ENCODE data around the gene ADAM17.

Gene ADAM17

GRCh38 chr2:9477914-9478313 lies 77.7 kb downstream of the ADAM17 start:
- H3K27ac Mint-ChIP-seq: no peak overlapping the region
- peaks cover 8% of the 10 kb centered on the region for H3K36me3 Mint-ChIP-seq
- no peaks in the 10 kb centered on the region for H3K27me3 Mint-ChIP-seq
- no peaks in the 10 kb centered on the region for H3K9me3 Mint-ChIP-seq (ENCODE audit: low read depth)
- no peak overlapping the region for H3K4me3 Mint-ChIP-seq
- peaks cover 62% of the 10 kb centered on the region for H3K4me1 Mint-ChIP-seq (ENCODE audit: low read depth)

- Mint-ChIP-seq H3K4me1 (ENCODE audit: low read depth) (peaks cover 49% of the 10 kb centered on the region), H3K4me3 (peak within 1 kb of the TSS; percentile 87), H3K9me3 (ENCODE audit: low read depth) (no peaks in the 10 kb centered on the region), H3K27me3 (no peaks in the 10 kb centered on the region), H3K36me3 (peaks cover 13% of the 10 kb centered on the region), H3K27ac (peak within 1 kb of the TSS; percentile 82)
These were observed 81.1 kb downstream of the ADAM17 start, which contains the start of gene IAH1 for GRCh38 chr2:9474361-9475057. Gene IAH1 (plus strand): TSS chr2:9474551. CDS start chr2:9474567, 16 bp downstream.

DNA sequence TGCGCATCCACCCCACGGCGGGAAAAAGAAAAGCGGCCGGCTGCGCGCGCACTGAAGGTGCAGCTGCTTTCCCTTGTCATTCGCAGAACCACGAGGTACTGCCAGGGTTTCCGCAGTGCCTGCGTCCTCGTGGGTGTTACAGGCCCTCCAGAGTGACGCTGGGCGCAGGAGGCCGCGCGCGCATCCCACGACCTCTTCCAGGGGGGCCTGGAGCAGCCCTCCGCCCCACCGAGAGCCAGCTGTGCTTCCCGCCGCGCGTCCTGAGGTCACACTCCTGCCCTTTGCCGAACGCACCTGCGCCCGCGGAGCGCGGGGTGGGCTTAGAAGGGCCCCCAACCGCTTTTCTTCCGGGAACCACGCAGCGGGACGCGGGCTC lies 81.7 kb downstream of the ADAM17 start:
- no peaks in the 10 kb centered on the region for H3K27me3 Mint-ChIP-seq
- peaks cover 45% of the 10 kb centered on the region for H3K4me1 Mint-ChIP-seq (ENCODE audit: low read depth)
- H3K27ac Mint-ChIP-seq: peak overlapping the region; percentile 82
- H3K9me3 Mint-ChIP-seq (ENCODE audit: low read depth): no peaks in the 10 kb centered on the region
- peak overlapping the region; percentile 83 for H3K4me3 Mint-ChIP-seq
- H3K36me3 Mint-ChIP-seq: peaks cover 13% of the 10 kb centered on the region

- peaks cover 43% of the 10 kb centered on the region for H3K4me1 Mint-ChIP-seq (ENCODE audit: low read depth)
- no peaks in the 10 kb centered on the region for H3K9me3 Mint-ChIP-seq (ENCODE audit: low read depth)
- peak overlapping the region; percentile 83 for H3K4me3 Mint-ChIP-seq
- H3K27ac Mint-ChIP-seq: peak overlapping the region; percentile 82
- peaks cover 13% of the 10 kb centered on the region for H3K36me3 Mint-ChIP-seq
- no peaks in the 10 kb centered on the region for H3K27me3 Mint-ChIP-seq
These were observed 82.2 kb downstream of the ADAM17 start for GRCh38 chr2:9473308-9473984.

GRCh38 chr2:9472511-9472910 lies 83.1 kb downstream of the ADAM17 start:
- H3K9me3 Mint-ChIP-seq (ENCODE audit: low read depth): no peaks in the 10 kb centered on the region
- no peaks in the 10 kb centered on the region for H3K27me3 Mint-ChIP-seq
- H3K27ac Mint-ChIP-seq: peak overlapping the region; percentile 22
- peaks cover 13% of the 10 kb centered on the region for H3K36me3 Mint-ChIP-seq
- H3K4me3 Mint-ChIP-seq: peak overlapping the region; percentile 83
- H3K4me1 Mint-ChIP-seq (ENCODE audit: low read depth): peaks cover 34% of the 10 kb centered on the region

- H3K9me3 Mint-ChIP-seq (ENCODE audit: low read depth): no peaks in the 10 kb centered on the region
These were observed 84.4 kb downstream of the ADAM17 start for GRCh38 chr2:9471206-9471605.

DNA sequence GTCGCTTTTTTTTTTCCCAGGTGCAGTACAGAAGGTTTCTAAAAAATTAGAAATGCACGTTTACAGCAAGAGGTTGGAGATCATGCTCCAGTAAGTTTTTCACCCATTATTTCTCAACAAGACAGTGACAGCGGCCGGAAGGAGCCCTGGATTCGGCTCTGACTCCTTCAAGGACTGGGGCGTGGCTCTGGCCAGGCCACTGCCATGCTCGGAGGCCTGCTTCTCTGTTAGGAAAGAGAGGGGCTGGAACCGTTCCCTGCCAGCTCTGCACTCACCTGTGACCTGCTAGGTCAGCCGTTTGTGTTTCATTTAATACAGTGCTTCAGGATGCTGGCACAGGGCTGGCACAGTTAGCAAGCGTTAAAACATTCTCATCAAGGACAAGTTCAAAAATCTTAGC lies 87.9 kb downstream of the ADAM17 start:
- peaks cover 6% of the 10 kb centered on the region for H3K36me3 Mint-ChIP-seq
- no peaks in the 10 kb centered on the region for H3K9me3 Mint-ChIP-seq (ENCODE audit: low read depth)
- no peak overlapping the region for H3K27ac Mint-ChIP-seq
- no peak overlapping the region for H3K4me3 Mint-ChIP-seq
- no peaks in the 10 kb centered on the region for H3K27me3 Mint-ChIP-seq
- H3K4me1 Mint-ChIP-seq (ENCODE audit: low read depth): no peaks in the 10 kb centered on the region

More at GRCh38 chr2:9471206-9471605, 84.4 kb downstream of the ADAM17 start:
- H3K27ac Mint-ChIP-seq: no peak overlapping the region
- H3K36me3 Mint-ChIP-seq: peaks cover 13% of the 10 kb centered on the region
- no peak overlapping the region for H3K4me3 Mint-ChIP-seq
- peaks cover 21% of the 10 kb centered on the region for H3K4me1 Mint-ChIP-seq (ENCODE audit: low read depth)
- H3K27me3 Mint-ChIP-seq: no peaks in the 10 kb centered on the region

GRCh38 chr2:9466147-9466683 lies 89.4 kb downstream of the ADAM17 start:
- no peak overlapping the region for H3K4me3 Mint-ChIP-seq
- no peaks in the 10 kb centered on the region for H3K4me1 Mint-ChIP-seq (ENCODE audit: low read depth)
- H3K27me3 Mint-ChIP-seq: no peaks in the 10 kb centered on the region
- no peaks in the 10 kb centered on the region for H3K9me3 Mint-ChIP-seq (ENCODE audit: low read depth)
- no peak overlapping the region for H3K27ac Mint-ChIP-seq
- H3K36me3 Mint-ChIP-seq: peaks cover 4% of the 10 kb centered on the region

DNA sequence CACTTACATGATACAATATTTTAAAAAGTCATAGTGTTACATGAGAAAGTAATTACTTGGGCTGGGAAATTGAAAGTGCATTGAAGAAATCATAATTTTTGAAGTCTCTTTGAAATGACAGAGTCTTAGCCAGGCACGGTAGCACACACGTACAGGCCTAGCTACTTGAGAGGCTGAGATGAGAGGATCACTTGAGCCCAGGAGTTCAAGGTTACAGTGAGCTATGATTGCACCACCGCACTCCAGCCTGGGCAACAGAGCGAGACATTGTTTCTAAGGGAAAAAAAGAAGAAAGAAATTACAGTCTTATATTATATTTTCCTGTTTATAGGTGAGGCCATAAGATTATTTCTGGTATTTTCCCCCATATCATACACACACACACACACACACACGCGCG lies 90.5 kb downstream of the ADAM17 start:
- H3K36me3 Mint-ChIP-seq: peaks cover 4% of the 10 kb centered on the region
- no peak overlapping the region for H3K4me3 Mint-ChIP-seq
- H3K4me1 Mint-ChIP-seq (ENCODE audit: low read depth): no peaks in the 10 kb centered on the region
- no peaks in the 10 kb centered on the region for H3K27me3 Mint-ChIP-seq
- no peak overlapping the region for H3K27ac Mint-ChIP-seq
- H3K9me3 Mint-ChIP-seq (ENCODE audit: low read depth): no peaks in the 10 kb centered on the region

DNA sequence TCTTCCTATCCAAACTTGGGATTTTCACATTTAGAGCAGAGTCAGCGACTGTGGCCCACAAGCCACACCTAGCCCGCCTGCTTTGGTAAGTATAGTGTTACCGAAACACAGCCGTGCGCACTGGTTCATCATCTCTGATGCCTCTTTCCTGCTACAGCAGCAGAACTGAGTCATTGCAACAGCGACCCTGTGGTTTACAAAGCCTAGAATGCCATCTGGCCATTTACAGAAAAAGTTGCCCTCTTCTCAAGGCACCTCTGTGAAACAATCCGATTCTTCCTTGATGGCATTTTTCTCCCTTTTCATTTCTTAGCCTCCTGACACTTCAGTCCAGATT lies 92.0 kb downstream of the ADAM17 start:
- H3K36me3 Mint-ChIP-seq: peaks cover 4% of the 10 kb centered on the region
- no peaks in the 10 kb centered on the region for H3K9me3 Mint-ChIP-seq (ENCODE audit: low read depth)
- no peaks in the 10 kb centered on the region for H3K27me3 Mint-ChIP-seq
- H3K27ac Mint-ChIP-seq: no peak overlapping the region
- H3K4me3 Mint-ChIP-seq: no peak overlapping the region
- no peaks in the 10 kb centered on the region for H3K4me1 Mint-ChIP-seq (ENCODE audit: low read depth)

- Mint-ChIP-seq H3K4me3 (no peak overlapping the region), H3K36me3 (peaks cover 4% of the 10 kb centered on the region), H3K9me3 (ENCODE audit: low read depth) (no peaks in the 10 kb centered on the region), H3K27ac (no peak overlapping the region), H3K27me3 (no peaks in the 10 kb centered on the region), H3K4me1 (ENCODE audit: low read depth) (no peaks in the 10 kb centered on the region)
These were observed 92.5 kb downstream of the ADAM17 start for GRCh38 chr2:9462886-9463697.

DNA sequence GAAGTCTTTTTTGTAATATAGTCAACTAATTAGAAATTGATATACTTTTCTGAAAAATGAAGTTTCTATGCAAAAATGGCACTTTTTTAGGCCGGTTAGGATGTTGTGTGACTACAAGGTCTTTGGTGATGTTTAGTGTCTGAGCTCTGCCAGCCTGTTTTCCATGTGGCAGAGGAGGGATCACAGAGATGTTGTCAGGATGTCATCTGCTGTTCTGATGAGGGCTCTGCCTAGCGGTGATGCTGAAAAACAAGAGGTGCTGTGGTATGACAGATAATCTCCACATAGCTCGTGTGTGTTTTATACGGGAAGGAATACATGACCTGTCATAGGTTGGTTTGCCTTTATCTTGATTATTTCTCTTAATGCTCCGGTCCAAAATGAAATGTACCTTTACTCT lies 93.3 kb downstream of the ADAM17 start:
- H3K9me3 Mint-ChIP-seq (ENCODE audit: low read depth): no peaks in the 10 kb centered on the region
- H3K27me3 Mint-ChIP-seq: no peaks in the 10 kb centered on the region
- H3K27ac Mint-ChIP-seq: no peak overlapping the region
- H3K36me3 Mint-ChIP-seq: peaks cover 4% of the 10 kb centered on the region
- no peak overlapping the region for H3K4me3 Mint-ChIP-seq
- H3K4me1 Mint-ChIP-seq (ENCODE audit: low read depth): no peaks in the 10 kb centered on the region

GRCh38 chr2:9461079-9461478 lies 94.6 kb downstream of the ADAM17 start:
- H3K9me3 Mint-ChIP-seq (ENCODE audit: low read depth): no peaks in the 10 kb centered on the region

DNA sequence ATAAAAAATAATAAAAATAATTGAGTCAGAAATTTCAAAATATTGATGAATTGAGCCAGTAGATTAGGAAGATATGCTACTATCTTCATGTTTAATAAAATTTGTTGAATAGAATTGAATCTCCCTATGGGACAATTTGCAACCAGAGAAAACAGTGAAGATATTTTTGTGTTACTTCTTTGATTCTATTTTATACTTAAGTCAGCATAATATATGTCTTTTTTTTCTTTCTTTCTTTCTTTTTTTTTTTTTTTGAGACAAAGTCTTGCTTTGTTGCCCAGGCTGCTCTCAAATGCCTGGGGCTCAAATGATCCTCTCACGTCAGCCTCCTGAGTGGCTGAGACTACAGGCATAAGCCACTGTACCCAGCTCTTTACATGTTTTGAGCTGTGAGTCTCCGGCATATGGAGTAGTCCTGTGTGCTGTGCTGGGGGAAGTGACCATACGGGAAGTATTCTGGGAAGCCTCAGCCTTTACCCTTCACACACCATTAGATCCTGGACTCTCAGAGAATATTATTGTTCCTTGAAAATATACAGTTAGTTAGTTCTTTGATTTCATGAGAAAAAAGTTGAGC lies 95.1 kb downstream of the ADAM17 start:
- Mint-ChIP-seq H3K36me3 (peaks cover under 1% of the 10 kb centered on the region), H3K27me3 (no peaks in the 10 kb centered on the region), H3K27ac (no peak overlapping the region), H3K9me3 (ENCODE audit: low read depth) (no peaks in the 10 kb centered on the region), H3K4me3 (no peak overlapping the region), H3K4me1 (ENCODE audit: low read depth) (no peaks in the 10 kb centered on the region)

More at GRCh38 chr2:9461079-9461478, 94.6 kb downstream of the ADAM17 start:
- Mint-ChIP-seq H3K4me3 (no peak overlapping the region), H3K4me1 (ENCODE audit: low read depth) (no peaks in the 10 kb centered on the region), H3K27ac (no peak overlapping the region), H3K36me3 (peaks cover 4% of the 10 kb centered on the region), H3K27me3 (no peaks in the 10 kb centered on the region)

DNA sequence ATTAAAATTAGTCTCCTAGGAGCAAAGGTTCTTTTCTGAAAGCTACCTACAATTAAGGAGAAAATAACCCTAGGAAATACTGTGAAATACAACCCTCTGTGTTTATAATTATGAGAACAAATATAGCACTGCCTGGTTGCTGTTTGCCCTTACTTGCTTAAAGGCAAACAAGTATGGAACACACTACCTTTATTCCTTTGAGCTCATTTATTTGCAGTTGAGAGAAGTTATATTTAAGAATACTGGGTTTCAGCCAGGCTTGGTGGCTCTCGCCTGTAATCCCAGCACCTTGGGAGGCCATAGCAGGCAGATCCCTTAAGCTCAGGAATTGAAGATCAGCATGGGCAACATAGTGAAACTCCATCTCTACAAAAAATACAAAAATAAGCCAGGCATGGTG lies 104.4 kb downstream of the ADAM17 start:
- Mint-ChIP-seq H3K36me3 (peaks cover 2% of the 10 kb centered on the region), H3K9me3 (ENCODE audit: low read depth) (no peaks in the 10 kb centered on the region), H3K4me3 (no peak overlapping the region), H3K4me1 (ENCODE audit: low read depth) (no peaks in the 10 kb centered on the region), H3K27ac (no peak overlapping the region), H3K27me3 (no peaks in the 10 kb centered on the region)

All from activated naive CD8-positive, alpha-beta T cell (primary cell).